ENCODE results near the gene FHOD3.

FHOD3 gene

DNA sequence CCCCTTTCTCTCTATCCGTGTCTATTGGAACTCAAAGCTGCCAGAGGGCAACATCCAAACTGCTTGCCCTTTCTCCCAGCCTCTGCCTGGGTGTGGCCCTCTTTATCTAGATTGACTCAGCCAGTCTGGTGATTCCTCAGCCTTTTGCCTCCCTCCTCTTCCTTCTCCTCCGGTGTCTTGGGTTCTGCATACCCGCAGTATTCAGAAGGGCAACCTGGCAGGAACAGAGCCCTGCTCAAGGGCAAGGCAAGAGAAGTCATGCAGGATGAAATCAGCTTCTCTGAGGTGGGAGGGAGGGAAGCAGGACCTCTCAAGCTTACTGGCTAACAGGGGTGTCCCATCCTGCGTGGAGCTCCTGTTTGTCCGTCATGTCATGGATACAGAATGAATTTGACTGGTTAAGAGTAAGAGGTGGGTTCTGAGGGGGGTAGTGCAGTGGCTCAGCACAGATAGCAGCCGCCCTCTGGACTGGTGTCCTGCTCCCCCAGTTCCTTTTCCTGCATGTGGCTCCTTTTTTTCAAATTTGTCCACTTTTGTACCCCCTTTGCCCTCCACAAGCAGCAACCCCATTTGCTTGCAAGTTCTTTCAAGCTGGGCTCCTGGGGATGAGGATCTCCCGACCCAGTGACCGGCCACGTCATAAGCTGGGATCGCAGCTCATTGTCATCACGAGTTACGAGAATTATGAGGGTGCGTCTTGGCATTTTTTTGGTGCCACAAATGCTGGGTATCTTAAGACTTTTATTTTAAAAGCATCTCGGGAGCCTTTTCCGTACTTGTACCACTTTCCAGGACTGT, 154.1 kb downstream of the FHOD3 start:
- TF ChIP-seq, protein P1, sequence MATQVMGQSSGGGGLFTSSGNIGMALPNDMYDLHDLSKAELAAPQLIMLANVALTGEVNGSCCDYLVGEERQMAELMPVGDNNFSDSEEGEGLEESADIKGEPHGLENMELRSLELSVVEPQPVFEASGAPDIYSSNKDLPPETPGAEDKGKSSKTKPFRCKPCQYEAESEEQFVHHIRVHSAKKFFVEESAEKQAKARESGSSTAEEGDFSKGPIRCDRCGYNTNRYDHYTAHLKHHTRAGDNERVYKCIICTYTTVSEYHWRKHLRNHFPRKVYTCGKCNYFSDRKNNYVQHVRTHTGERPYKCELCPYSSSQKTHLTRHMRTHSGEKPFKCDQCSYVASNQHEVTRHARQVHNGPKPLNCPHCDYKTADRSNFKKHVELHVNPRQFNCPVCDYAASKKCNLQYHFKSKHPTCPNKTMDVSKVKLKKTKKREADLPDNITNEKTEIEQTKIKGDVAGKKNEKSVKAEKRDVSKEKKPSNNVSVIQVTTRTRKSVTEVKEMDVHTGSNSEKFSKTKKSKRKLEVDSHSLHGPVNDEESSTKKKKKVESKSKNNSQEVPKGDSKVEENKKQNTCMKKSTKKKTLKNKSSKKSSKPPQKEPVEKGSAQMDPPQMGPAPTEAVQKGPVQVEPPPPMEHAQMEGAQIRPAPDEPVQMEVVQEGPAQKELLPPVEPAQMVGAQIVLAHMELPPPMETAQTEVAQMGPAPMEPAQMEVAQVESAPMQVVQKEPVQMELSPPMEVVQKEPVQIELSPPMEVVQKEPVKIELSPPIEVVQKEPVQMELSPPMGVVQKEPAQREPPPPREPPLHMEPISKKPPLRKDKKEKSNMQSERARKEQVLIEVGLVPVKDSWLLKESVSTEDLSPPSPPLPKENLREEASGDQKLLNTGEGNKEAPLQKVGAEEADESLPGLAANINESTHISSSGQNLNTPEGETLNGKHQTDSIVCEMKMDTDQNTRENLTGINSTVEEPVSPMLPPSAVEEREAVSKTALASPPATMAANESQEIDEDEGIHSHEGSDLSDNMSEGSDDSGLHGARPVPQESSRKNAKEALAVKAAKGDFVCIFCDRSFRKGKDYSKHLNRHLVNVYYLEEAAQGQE (IDR thresholded peaks at IDR 0.05; ENCODE audit: insufficient read depth in 1 of 2, low read depth in 2 of 2, low read length in 2 of 2): no peak
- TF ChIP-seq POLR2AphosphoS5 (IDR thresholded peaks at IDR 0.05; ENCODE audit: low read depth, low read length) (no peak), TAF1 (IDR thresholded peaks at IDR 0.05; ENCODE audit: borderline replicate concordance, insufficient read depth, low read length) (no peak), SIN3A (IDR thresholded peaks at IDR 0.05; ENCODE audit: borderline replicate concordance, insufficient read depth, low read length) (no peak)

DNA sequence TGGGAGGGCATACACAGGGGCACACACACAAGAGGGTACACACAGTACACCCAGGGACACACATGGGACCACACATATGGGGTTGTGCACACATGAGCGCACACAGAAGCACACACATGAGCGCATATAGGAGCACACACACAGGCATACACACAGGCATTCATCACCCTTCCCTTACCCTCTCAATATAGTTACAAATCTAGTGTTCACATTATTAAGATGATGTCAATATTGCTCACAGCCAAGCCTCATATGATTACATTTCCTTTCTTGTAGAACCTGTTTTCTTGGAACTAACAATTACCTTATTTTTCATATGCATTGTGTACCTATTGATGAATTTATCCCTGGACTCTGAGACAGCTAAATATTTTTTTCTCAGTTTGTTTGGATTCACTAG, 156.7 kb downstream of the FHOD3 start:
- TF ChIP-seq FOXP2 (optimal IDR thresholded peaks at IDR 0.05; ENCODE audit: borderline replicate concordance, extremely low read depth, extremely low read length, insufficient read depth) (no peak), POLR2AphosphoS5 (IDR thresholded peaks at IDR 0.05; ENCODE audit: low read depth, low read length) (no peak), TAF1 (IDR thresholded peaks at IDR 0.05; ENCODE audit: borderline replicate concordance, insufficient read depth, low read length) (no peak), SIN3A (IDR thresholded peaks at IDR 0.05; ENCODE audit: borderline replicate concordance, insufficient read depth, low read length) (no peak)
- TF ChIP-seq, protein P1 (IDR thresholded peaks at IDR 0.05; ENCODE audit: insufficient read depth in 1 of 2, low read depth in 2 of 2, low read length in 2 of 2): no peak

DNA sequence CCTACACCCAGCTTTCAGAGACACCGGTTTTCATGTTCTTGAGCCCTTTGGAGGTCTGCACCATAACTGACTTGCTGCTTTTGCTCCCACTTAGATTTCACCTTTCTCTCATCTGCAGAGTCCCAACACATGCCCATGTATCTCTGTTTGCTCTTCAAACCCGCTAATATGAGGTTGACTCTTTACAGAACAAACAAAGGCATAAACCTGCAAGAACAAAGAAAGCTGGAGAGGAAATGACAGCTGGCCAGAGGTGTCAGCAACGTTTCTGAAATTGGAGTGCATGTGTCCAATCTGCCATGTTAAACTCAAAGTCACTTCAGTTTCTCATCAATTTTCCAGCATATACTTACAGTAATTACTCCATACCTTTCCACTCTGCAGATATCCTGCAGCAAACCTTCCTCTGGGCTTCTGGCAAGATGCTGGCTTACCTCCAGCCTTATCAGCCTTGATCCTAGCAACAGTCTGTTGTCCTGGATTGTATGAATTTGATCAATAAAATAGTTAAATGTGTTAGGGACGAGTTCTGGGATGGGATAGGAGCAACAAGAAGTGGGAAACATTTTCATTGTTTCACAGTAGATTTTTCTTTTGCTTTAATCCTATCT, 157.4 kb downstream of the FHOD3 start:
- TF ChIP-seq, protein P1 (IDR thresholded peaks at IDR 0.05; ENCODE audit: insufficient read depth in 1 of 2, low read depth in 2 of 2, low read length in 2 of 2): no peak
- TF ChIP-seq POLR2AphosphoS5 (IDR thresholded peaks at IDR 0.05; ENCODE audit: low read depth, low read length) (no peak), FOXP2 (optimal IDR thresholded peaks at IDR 0.05; ENCODE audit: borderline replicate concordance, extremely low read depth, extremely low read length, insufficient read depth) (no peak), SIN3A (IDR thresholded peaks at IDR 0.05; ENCODE audit: borderline replicate concordance, insufficient read depth, low read length) (no peak), TAF1 (IDR thresholded peaks at IDR 0.05; ENCODE audit: borderline replicate concordance, insufficient read depth, low read length) (no peak)

DNA sequence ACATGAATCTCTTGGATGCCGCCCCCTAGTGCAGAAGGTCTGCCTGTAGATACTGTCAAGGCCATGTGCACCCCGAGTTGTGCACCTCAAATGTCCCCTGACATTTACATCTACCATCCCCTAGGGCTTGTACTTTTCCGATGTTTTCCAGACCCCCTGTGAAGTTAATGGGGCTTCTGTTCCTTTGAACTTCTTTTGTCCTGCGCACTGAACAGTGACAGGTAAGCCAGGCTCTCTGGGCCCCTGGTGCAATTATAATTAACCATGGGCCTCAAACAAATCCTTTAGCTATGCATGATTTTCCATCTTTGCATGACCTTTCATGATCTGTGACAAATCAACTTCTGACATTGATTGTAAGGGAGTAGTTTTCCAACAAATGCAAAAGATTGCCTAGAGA, 158.4 kb downstream of the FHOD3 start:
- TF ChIP-seq, protein P1 (IDR thresholded peaks at IDR 0.05; ENCODE audit: insufficient read depth in 1 of 2, low read depth in 2 of 2, low read length in 2 of 2): no peak
- no peak for TF ChIP-seq SIN3A (IDR thresholded peaks at IDR 0.05; ENCODE audit: borderline replicate concordance, insufficient read depth, low read length)

Data from PFSK-1 (cell line).